IMR-90 (cell line): ENCODE results near the gene USP12. TPM values are rescaled to one million over a fixed set of nuclear protein-coding genes. Genes with fewer than 3 reads are reported as not detected.

Source experiments
- ATAC-seq: fragments of 200-7000 bp; cut with Tn5 transposase; 2 replicates; pipeline ENCODE4 v1.9.1; 2020; ENCODE audit warnings: low read depth, mild to moderate bottlenecking, moderate library complexity
- BruUV-seq: library from RNA; stranded (reverse); fragments of 400-500 nt; replicated peaks from 2 replicates; lab custom pipeline; 2021; lab: Mats Ljungman, UMichigan
- CTCF ChIA-PET: fragments of 300-600 bp; formaldehyde crosslinking; extraction: SDS; loops from one replicate; lab custom pipeline; 2021; ENCODE audit warnings: antibody characterized with exemption; lab: Yijun Ruan, JAX
- POLR2A ChIA-PET: fragments of 300-600 bp; sonication (Branson Sonifier 250); formaldehyde crosslinking; loops from one replicate; lab custom pipeline; 2022; ENCODE audit warnings: antibody characterized with exemption; ENCODE audit not compliant: unreplicated experiment; lab: Charles Lee
- DNase-seq: peaks from one replicate; pipeline ENCODE4 v3.0.0; 2013
- H2AFZ ChIP-seq: replicated peaks from 2 replicates; pipeline ENCODE3; 2013; ENCODE audit warnings: low read length, mild to moderate bottlenecking; ENCODE audit not compliant: poor library complexity
- H2AK5ac ChIP-seq: 2 replicates; pipeline ENCODE4 v1.6.1; 2013; ENCODE audit warnings: low read depth, low read length, inconsistent platforms
- H2AK9ac ChIP-seq: replicated peaks from 2 replicates; pipeline ENCODE3; 2013; ENCODE audit warnings: mild to moderate bottlenecking, low read depth, low read length, moderate library complexity; ENCODE audit not compliant: poor library complexity
- H2BK120ac ChIP-seq: 2 replicates; pipeline ENCODE4 v1.6.1; 2013; ENCODE audit warnings: low read depth, low read length, inconsistent platforms
- H2BK15ac ChIP-seq: 3 replicates; pipeline ENCODE4 v1.6.1; 2013; ENCODE audit warnings: low read depth, low read length, inconsistent platforms
- H2BK20ac ChIP-seq: 2 replicates; pipeline ENCODE4 v1.6.1; 2013; ENCODE audit warnings: low read depth, mild to moderate bottlenecking, inconsistent platforms, low read length, moderate library complexity
- H2BK5ac ChIP-seq: 2 replicates; pipeline ENCODE4 v1.6.1; 2013; ENCODE audit warnings: mild to moderate bottlenecking, low read depth, low read length, inconsistent platforms; ENCODE audit not compliant: poor library complexity, severe bottlenecking
- H3K14ac ChIP-seq: replicated peaks from 2 replicates; pipeline ENCODE4 v1.6.1; 2013; ENCODE audit warnings: low read depth, low read length, inconsistent platforms
- H3K18ac ChIP-seq: 2 replicates; pipeline ENCODE4 v1.6.1; 2013; ENCODE audit warnings: low read depth, low read length, control low read depth
- H3K23ac ChIP-seq: 2 replicates; pipeline ENCODE4 v1.6.1; 2013; ENCODE audit warnings: low read depth, low read length, inconsistent platforms
- H3K27ac ChIP-seq: 2 replicates; pipeline ENCODE4 v1.5.1; 2013; ENCODE audit warnings: mild to moderate bottlenecking, control low read depth, low read length; ENCODE audit not compliant: insufficient read depth
- H3K27me3 ChIP-seq: 2 replicates; pipeline ENCODE4 v1.6.1; 2013; ENCODE audit warnings: low read length; ENCODE audit not compliant: control insufficient read depth, insufficient read depth
- H3K36me3 ChIP-seq: 2 replicates; pipeline ENCODE4 v1.6.1; 2013; ENCODE audit warnings: low read length, mixed read lengths; ENCODE audit not compliant: control insufficient read depth, insufficient read depth
- H3K4ac ChIP-seq: 2 replicates; pipeline ENCODE4 v1.6.1; 2013; ENCODE audit warnings: low read depth, low read length, inconsistent platforms
- H3K4me1 ChIP-seq: 2 replicates; pipeline ENCODE4 v1.6.1; 2013; ENCODE audit warnings: low read length, mixed read lengths; ENCODE audit not compliant: control insufficient read depth, insufficient read depth
- H3K4me2 ChIP-seq: 2 replicates; pipeline ENCODE4 v1.6.1; 2013; ENCODE audit warnings: low read depth, mild to moderate bottlenecking, control low read depth, low read length, moderate library complexity
- H3K4me3 ChIP-seq: 2 replicates; pipeline ENCODE4 v1.5.1; 2013; ENCODE audit warnings: low read depth, mild to moderate bottlenecking, control low read depth, low read length, moderate library complexity; ENCODE audit not compliant: insufficient read depth
- H3K56ac ChIP-seq: 2 replicates; pipeline ENCODE4 v1.6.1; 2013; ENCODE audit warnings: low read length, inconsistent platforms; ENCODE audit not compliant: insufficient read depth; ENCODE audit errors: extremely low read depth
- H3K79me1 ChIP-seq, 2 experiments: 2 replicates each; pipeline ENCODE4 v1.6.1; 2013; ENCODE audit warnings: low read length in 2 of 2, inconsistent platforms in 1 of 2, low read depth in 1 of 2
- H3K9ac ChIP-seq: 2 replicates; pipeline ENCODE4 v1.6.1; 2013; ENCODE audit warnings: low read depth, low read length, control low read depth
- H3K9me1 ChIP-seq: 2 replicates; pipeline ENCODE4 v1.6.1; 2013; ENCODE audit warnings: low read length, inconsistent platforms; ENCODE audit not compliant: insufficient read depth
- H3K9me3 ChIP-seq: 2 replicates; pipeline ENCODE4 v1.6.1; 2013; ENCODE audit warnings: low read length; ENCODE audit not compliant: control insufficient read depth, insufficient read depth
- H4K20me1 ChIP-seq: 2 replicates; pipeline ENCODE4 v1.6.1; 2013; ENCODE audit warnings: low read length, inconsistent platforms; ENCODE audit not compliant: insufficient read depth
- H4K5ac ChIP-seq: 2 replicates; pipeline ENCODE4 v1.6.1; 2013; ENCODE audit warnings: mild to moderate bottlenecking, low read depth, low read length, control low read depth
- H4K8ac ChIP-seq, 2 experiments: 2 replicates each; pipeline ENCODE4 v1.6.1; 2013; ENCODE audit warnings: low read depth in 2 of 2, low read length in 2 of 2, control low read depth in 1 of 2, inconsistent platforms in 1 of 2
- H4K91ac ChIP-seq: 2 replicates; pipeline ENCODE4 v1.6.1; 2013; ENCODE audit warnings: low read depth, low read length, inconsistent platforms; ENCODE audit not compliant: insufficient read depth
- BHLHE40 ChIP-seq: fragments of 150-350 bp; IDR thresholded peaks from 2 replicates; pipeline ENCODE4 v1.6.1; 2016; ENCODE audit warnings: mild to moderate bottlenecking, low read depth, low read length
- FOS ChIP-seq: fragments of 150-350 bp; IDR thresholded peaks from 2 replicates; pipeline ENCODE4 v1.6.1; 2016; ENCODE audit warnings: low read depth, low read length
- NFE2L2 ChIP-seq: fragments of 150-350 bp; IDR thresholded peaks from 2 replicates; pipeline ENCODE4 v1.6.1; 2016; ENCODE audit warnings: low read depth, mild to moderate bottlenecking, low read length
- POLR2A ChIP-seq: IDR thresholded peaks from 2 replicates; pipeline ENCODE4 v1.6.1; 2012; ENCODE audit warnings: mild to moderate bottlenecking, low read depth, low read length
- RAD21 ChIP-seq: IDR thresholded peaks from 2 replicates; pipeline ENCODE4 v1.6.1; 2012; ENCODE audit warnings: low read length, improper control_type of control experiment
- RCOR1 ChIP-seq: IDR thresholded peaks from 2 replicates; pipeline ENCODE4 v1.6.1; 2012; ENCODE audit warnings: mild to moderate bottlenecking, low read length, improper control_type of control experiment; ENCODE audit not compliant: insufficient replicate concordance
- RFX5 ChIP-seq: IDR thresholded peaks from 2 replicates; pipeline ENCODE4 v1.8.0; 2012; ENCODE audit warnings: low read depth, mild to moderate bottlenecking, low read length, moderate library complexity
- SMC3 ChIP-seq: fragments of 150-350 bp; IDR thresholded peaks from 2 replicates; pipeline ENCODE4 v1.6.1; 2016; ENCODE audit warnings: low read depth, mild to moderate bottlenecking, antibody characterized with exemption, low read length, moderate library complexity
- WGBS, 2 experiments: methylation state at CpG; one replicate each; pipeline versions ENCODE4 v1.1.5 to v1.1.7; 2013; ENCODE audit warnings: missing lambda C conversion rate in 2 of 2; ENCODE audit not compliant: insufficient read length in 1 of 2; ENCODE audit errors: extremely low coverage in 2 of 2; 5-methylcytosine and 5-hydroxymethylcytosine counted together
- dilution Hi-C: fragments of 300-500 bp; cut with HindIII; formaldehyde crosslinking; loops from one replicate; pipeline ENCODE4 v1.14.3; 2018; ENCODE audit warnings: low sequenced_read_pairs; ENCODE audit not compliant: unreplicated experiment
- in situ Hi-C: fragments of 300-500 bp; cut with MboI; formaldehyde crosslinking; loops from 3 replicates; pipeline ENCODE4 v1.14.3; 2019; ENCODE audit warnings: low sequenced_read_pairs, inconsistent platforms, mixed read lengths
- intact Hi-C: fragments of 100-400 bp; cut with micrococcal nuclease; formaldehyde crosslinking; loops from 2 replicates; pipeline ENCODE4 v1.10.0; 2022
- polyA plus RNA-seq, 3 experiments: library from polyadenylated mRNA; depleted of rRNA; stranded (reverse); fragments of >200 nt; gene quantifications; 2 replicates each; pipeline ENCODE4 v1.2.3, GENCODE V29; 2012; ENCODE audit warnings: low replicate concordance in 1 of 3
- total RNA-seq: library from RNA; depleted of rRNA; stranded (reverse); fragments of >200 nt; gene quantifications from 2 replicates; pipeline ENCODE4 v1.2.3, GENCODE V29; 2012
- TF ChIP-seq, protein P1 (sequence below): conservative IDR thresholded peaks from 2 replicates; pipeline ENCODE4 v1.5.1; 2012; ENCODE audit warnings: mild to moderate bottlenecking, low read depth, low read length, improper control_type of control experiment
- TF ChIP-seq, protein P2 (sequence below): fragments of 150-350 bp; IDR thresholded peaks from 2 replicates; pipeline ENCODE4 v1.6.1; 2017; ENCODE audit warnings: mild to moderate bottlenecking, antibody characterized with exemption, low read length, low read depth

Gene USP12
- total and polyA plus RNA-seq, 2 of the 4 experiments (the other 2 are of a cell fraction): 11.8 to 16.5 TPM

GRCh38 chr13:27024776-27025492, 146.7 kb downstream of the USP12 start:
- no peak overlapping the region for H4K5ac ChIP-seq
- in situ Hi-C loops: no loop called here
- peak overlapping the region; percentile 10; the same call in 1 of the 2 replicates for H2BK20ac ChIP-seq
- H2BK120ac ChIP-seq: no peak overlapping the region
- 78% methylated on average over 7 of the region's 13 CpGs; no CpG with 5 or more reads in 1 of the 2 experiments for WGBS, 2 experiments
- H4K8ac ChIP-seq: no peak overlapping the region
- BruUV-seq: no TSS peak
- H2BK5ac ChIP-seq: no peak overlapping the region
- H3K9ac ChIP-seq: no peak overlapping the region
- peak overlapping the region; percentile 22 for H2AK5ac ChIP-seq
- no peaks in the 10 kb centered on the region for H3K9me3 ChIP-seq
- H2BK15ac ChIP-seq: no peak overlapping the region
- peaks cover 13% of the 10 kb centered on the region for H4K20me1 ChIP-seq
- ATAC-seq (no peak), DNase-seq (no peak)
- CTCF ChIA-PET: no interaction called here
- H3K27ac ChIP-seq: no peak overlapping the region
- no peak overlapping the region for H3K56ac ChIP-seq
- dilution Hi-C loops: no loop called here
- H3K18ac ChIP-seq: no peak overlapping the region; the same call in 1 of the 2 replicates
- POLR2A ChIA-PET: no interaction called here
- no peak overlapping the region for H3K14ac ChIP-seq
- H3K27me3 ChIP-seq: peaks cover 12% of the 10 kb centered on the region
- H3K9me1 ChIP-seq: peaks cover 9% of the 10 kb centered on the region; the same call in 1 of the 2 replicates
- no peak overlapping the region for H3K23ac ChIP-seq
- no peaks in the 10 kb centered on the region for H3K79me1 ChIP-seq
- H3K36me3 ChIP-seq: no peaks in the 10 kb centered on the region
- peaks cover 13% of the 10 kb centered on the region for H3K4me1 ChIP-seq
- H2AFZ ChIP-seq: no peak overlapping the region
- no peak overlapping the region for H3K4me2 ChIP-seq
- no peak overlapping the region for H2AK9ac ChIP-seq
- TF ChIP-seq FOS: no peak
- no peak for TF ChIP-seq RCOR1
- TF ChIP-seq POLR2A: no peak
- no peak for TF ChIP-seq RAD21
- no peak for TF ChIP-seq NFE2L2
- TF ChIP-seq RFX5: no peak
- TF ChIP-seq, protein P1, sequence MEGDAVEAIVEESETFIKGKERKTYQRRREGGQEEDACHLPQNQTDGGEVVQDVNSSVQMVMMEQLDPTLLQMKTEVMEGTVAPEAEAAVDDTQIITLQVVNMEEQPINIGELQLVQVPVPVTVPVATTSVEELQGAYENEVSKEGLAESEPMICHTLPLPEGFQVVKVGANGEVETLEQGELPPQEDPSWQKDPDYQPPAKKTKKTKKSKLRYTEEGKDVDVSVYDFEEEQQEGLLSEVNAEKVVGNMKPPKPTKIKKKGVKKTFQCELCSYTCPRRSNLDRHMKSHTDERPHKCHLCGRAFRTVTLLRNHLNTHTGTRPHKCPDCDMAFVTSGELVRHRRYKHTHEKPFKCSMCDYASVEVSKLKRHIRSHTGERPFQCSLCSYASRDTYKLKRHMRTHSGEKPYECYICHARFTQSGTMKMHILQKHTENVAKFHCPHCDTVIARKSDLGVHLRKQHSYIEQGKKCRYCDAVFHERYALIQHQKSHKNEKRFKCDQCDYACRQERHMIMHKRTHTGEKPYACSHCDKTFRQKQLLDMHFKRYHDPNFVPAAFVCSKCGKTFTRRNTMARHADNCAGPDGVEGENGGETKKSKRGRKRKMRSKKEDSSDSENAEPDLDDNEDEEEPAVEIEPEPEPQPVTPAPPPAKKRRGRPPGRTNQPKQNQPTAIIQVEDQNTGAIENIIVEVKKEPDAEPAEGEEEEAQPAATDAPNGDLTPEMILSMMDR: no peak
- TF ChIP-seq SMC3: no peak
- TF ChIP-seq, protein P2, sequence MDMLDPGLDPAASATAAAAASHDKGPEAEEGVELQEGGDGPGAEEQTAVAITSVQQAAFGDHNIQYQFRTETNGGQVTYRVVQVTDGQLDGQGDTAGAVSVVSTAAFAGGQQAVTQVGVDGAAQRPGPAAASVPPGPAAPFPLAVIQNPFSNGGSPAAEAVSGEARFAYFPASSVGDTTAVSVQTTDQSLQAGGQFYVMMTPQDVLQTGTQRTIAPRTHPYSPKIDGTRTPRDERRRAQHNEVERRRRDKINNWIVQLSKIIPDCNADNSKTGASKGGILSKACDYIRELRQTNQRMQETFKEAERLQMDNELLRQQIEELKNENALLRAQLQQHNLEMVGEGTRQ: no peak
- TF ChIP-seq BHLHE40: no peak
- no peak overlapping the region for H3K4me3 ChIP-seq
- intact Hi-C loops: no loop called here
- no peak overlapping the region for H4K91ac ChIP-seq
- H3K4ac ChIP-seq: no peak overlapping the region; the same call in 1 of the 2 replicates
